ENCODE results near the gene ADI1. TPM values are rescaled to one million over a fixed set of nuclear protein-coding genes. Genes with fewer than 3 reads are reported as not detected.

ADI1 gene
- total RNA-seq, 1 donor from 2014 or later: 21.8 TPM

DNA sequence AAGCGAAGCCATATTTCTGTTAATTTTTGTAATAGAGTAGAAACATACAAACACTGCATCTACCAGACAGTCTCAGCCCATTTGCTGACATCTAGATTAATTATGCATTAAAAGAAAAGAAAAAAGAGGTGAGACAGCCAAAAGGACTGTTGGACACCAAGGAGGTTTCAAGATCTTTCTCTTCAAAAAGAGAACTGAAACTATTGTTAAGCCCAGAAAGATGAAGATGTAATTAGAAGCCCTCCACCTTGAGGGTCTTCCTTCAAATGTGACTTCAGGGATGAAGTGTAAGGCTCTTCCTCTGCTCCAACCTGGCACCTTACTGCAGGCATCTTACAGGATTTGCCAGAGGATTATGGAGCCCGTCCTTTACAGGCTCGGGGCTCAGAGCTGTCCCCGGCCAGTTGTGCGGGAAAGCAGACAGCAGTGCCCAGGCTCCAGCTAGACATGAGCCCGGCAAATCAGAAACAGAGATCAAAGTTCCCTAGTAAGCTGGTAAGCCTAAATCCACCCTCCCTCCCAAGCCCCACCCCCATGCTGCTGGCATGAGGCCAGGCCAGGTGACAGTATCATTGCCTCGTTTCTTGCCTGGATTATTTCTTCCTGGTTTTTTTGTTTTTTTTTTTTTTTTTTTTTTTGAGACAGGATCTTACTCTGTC lies 38.9 kb downstream of the ADI1 start:
- no peak for DNase-seq

DNA sequence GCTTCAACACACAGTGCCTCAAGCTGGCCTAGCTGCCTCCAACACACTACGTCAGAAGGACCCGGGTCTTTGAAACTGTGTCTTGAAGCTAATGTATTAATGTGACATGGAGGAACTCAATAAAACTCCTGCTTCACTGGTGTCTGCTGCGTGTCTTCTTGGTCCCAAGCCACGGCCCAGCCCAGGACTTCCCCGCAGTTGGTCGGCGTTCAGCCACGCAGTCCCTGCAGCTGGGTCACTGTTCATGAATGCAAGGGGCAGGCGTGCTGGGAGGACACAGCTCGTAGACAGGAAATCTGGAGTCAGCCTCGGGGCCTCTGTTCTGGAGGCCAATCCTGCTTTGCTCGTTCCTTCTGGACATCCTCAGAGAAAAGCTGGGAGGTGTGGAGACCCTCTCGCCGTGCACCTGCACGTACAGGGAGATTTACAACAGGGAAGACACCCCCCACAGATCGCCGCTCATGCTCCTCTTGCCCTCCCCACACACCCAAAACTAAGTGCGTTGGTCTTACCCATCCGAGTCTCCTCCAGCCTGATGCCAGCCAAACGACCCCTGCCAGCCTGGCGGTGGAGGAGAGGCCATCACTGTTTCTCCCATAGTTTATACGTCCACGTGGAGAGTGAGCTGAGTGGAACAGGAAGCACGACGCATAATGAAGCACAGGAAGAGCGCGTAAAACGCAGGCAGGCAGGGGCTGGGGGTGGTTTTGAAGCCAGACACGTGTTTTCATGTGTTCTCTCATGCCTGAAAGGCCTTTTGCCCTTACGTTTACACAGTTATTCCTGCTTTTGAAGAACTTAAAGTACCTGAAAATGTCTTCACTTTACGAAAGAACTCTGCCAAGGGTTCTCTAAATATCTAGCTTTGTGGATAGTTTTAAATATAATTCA lies 39.7 kb downstream of the ADI1 start:
- no peak for DNase-seq

DNA sequence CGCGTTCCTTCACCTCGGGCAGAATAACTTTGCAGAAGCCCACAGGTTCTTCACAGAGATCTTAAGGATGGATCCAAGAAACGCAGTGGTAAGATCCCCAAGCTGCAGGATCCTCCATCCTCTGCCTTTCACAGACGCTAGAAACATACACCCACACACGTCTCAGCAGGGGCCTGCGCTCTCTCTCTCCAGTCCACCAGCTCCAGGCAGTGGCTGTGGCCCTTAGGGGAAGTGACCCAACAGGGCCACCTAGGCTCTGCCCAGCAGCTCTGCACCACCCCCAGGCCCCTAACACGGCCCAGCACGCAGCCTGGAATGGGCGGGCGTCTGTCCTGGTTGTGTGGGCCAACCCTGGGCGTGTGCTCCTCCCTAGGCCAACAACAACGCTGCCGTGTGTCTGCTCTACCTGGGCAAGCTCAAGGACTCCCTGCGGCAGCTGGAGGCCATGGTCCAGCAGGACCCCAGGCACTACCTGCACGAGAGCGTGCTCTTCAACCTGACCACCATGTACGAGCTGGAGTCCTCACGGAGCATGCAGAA lies 40.4 kb downstream of the ADI1 start:
- DNase-seq: no peak

DNA sequence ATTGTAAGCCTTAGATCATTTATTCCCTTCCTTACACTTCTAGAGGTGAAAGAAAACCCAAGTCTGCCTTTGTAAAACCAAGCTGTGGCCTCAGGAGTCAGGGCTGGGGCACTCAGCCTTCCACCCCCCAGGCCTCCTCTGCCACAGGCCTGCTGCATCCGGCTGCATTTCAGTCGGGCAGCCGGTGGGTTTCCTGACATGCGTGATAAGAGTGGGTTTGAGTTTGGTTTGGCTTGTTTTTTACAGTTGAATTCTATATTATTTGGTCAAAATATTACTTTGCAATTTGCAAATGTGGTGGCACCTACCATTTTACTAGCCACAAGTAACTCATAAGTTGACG lies 42.4 kb downstream of the ADI1 start:
- DNase-seq: no peak

DNA sequence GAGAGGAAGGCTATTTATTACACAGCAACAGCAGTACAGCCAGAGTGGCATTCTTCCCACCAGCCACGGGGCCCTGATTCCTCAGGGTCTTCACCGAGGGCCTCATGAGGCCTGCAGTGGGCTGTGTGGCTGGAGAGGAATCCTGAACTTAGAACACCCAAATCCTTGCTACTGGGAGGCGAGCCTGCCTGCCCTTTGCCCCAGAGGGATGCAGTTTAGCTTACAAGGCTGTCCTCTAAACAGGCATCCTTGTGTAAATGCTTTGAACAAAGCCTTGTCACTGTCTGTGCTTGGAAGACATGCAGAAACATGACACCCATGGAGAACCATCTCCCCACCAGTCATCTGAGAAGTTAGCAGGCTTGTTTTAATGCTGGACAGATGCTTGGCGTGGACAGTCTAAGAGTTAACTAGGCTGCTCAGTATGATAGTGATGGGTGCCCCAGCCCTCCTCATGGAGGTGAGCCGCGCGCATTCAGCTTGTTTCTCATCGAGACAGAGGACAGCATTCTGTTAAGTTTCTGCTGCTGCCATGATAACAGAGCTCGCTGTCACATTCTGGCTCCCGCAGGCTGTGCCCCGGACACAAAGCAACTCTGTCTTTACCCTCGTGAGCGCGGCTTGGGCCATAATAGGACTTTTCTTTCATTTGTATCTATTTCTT lies 42.9 kb downstream of the ADI1 start:
- peak; percentile 43 for DNase-seq

DNA sequence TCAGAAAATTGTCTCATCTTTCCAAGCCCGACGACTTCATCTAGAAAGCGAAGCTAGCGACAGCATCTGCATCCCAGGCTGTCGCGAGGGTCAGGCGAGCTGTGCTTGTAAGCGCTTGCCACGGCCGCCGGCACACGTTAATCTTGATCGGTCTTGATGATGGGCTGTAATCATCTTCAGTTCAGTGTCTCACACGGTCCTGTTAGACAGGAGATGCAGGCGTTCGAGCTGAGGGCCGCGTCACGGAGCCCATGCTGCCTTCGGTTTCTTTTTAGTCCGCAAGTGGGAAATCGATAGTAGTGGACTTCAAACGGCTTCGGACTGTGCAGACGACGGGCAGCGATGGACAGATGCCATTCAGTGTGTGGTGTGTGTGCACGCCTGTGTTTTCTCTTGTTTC lies 43.6 kb downstream of the ADI1 start:
- no peak for DNase-seq

DNA sequence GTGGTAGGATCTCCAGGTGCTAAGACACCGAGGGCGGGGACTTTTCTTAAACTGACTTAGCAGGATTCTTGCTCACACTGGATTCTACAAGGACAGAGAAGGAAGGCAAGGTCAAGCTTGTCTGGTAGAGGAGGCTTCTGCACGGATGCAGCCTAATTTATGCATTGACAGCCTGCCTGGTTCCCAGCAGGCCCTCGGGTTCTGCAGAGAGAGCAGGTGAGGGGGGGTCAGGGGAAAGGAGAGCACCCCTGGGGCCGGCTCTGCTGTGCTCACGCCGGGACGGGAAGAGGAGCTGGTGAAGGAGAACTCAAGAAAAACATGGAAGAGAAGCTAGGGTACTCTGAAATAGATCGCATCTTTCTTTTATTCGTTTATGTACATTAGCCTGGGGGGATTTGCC lies 46.4 kb downstream of the ADI1 start:
- no peak for DNase-seq

DNA sequence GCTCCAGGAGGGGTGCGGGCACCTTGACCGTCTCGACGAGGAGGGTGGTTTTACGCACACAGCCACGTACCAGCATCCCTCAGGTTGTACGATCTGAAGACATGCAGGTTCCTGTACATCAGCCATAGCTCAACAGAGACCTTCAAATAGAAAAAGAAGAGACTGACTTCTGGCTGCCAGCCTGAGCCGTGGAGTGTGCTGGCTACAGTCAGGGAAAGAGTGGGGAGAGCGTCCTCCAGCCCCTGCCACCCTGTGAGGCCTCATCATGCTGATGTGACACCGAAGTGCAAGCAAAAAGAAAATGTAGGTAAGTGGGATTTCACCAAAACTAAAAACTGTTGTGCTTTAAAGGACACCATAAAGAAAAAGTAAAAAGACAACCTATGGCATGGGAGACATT lies 47.0 kb downstream of the ADI1 start:
- no peak for DNase-seq

DNA sequence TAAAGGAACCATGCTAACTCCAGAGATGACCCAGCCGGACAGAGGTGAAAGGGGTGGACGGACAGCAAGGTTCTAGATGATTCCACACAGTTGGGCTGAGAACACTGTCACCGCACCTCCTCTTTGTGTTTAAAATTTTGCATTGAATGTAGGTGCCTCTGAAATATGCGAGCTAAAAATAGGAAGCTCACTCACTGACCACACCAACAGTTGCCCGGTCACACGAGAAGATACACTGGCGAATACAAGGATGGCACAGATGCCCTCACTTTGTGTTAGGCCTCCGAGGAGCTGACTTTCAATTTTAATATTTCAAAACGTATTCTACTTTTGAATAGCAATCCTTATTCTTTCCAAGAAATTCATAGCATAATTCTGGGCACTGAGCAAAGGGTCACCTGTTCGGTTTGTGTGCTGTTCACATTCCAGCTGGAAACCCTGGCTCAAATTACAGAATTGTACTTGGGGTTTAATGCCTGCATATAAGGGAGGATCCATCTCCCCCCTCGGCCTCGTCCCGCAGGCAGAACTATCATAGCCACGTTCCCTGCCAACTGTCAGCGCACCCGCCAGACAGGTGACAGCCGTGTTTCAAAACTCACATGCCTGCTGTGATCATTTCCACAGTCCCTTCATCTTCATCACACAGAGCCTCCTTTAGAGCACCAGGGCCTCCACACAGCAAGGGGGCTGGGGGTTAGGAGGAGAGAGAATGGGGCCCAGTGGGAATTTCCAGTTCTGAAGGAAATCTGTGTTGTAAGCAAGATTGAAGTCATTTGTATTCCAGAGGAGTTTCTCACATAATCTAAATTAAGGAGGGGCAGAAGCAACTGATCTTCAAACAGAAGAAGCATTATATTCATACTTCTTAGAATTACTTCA lies 48.2 kb downstream of the ADI1 start:
- no peak for DNase-seq

DNA sequence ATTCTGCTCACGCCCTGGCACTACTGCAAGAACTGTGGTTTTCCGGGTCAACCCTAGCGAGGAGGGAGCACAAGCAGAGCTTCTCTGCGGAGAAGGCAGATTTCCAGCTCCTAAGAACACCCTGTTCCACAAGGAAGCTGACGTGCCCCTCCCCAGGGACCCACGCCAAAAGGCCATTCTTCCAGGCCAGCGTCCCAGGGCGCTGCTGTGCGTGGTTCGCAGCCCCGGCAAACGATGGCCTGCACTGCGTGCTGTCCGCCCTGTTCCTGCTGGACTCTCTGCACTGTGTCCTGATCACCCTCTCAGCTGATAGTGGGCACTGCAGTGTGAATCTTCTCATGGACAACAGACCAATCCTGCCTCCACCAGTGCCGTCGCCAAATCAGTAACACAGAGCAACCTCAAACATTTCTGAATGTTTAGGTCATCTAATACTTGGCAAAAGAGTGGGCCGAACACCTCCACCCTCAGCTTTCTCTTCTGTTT lies 49.1 kb downstream of the ADI1 start:
- no peak for DNase-seq

DNA sequence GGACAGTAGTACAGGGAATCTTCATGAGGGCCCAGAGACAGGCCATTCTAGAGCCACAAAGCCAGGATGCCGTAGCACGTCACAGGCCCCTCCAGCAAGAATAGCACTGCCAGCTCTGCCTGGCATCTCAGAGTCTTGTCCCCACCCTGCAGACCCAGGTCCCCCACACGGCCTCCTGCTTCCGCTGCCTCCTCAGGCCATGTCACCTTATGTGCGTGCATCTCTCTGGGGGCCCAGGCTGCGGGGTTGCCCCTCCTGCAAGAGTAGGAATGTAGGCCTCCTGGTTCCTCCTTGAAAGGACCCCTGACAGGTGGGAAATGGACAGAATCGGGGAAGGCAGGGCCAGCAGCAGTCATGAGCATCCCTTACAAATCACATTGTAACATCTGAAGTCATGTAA lies 49.8 kb downstream of the ADI1 start:
- DNase-seq: no peak

DNA sequence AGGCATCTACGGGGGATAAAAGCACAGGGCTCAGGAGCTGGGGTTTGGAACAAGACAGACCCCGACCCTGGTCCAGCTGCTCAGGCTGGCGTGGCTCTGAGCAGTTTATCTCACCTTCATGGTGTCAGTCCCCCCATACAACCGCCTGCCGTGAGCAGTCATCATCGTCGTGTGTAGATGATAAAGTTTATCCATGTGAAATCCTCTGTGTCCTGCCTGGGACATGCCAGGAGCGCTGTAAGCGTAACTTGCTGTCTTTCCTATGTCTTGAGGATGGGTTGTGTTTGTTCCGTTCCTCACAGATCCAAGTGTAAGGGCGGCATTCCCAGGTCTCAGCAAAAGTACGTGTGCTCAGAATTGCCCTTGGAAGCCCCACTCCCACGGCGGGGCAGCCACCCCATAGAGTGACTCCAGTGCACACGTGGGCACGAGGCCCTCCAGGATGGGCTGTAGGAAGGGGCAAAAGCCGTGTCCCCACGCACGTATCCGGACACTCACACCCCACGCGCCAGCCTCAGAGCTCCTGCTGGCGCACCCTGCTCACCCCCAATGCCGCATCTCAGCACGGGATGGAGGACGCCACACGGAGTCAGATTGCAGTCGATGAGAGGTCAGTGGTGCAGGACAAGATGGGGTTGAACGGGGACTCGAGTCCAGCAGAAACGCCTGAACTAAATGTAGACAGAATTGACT lies 50.9 kb downstream of the ADI1 start:
- no peak for DNase-seq

DNA sequence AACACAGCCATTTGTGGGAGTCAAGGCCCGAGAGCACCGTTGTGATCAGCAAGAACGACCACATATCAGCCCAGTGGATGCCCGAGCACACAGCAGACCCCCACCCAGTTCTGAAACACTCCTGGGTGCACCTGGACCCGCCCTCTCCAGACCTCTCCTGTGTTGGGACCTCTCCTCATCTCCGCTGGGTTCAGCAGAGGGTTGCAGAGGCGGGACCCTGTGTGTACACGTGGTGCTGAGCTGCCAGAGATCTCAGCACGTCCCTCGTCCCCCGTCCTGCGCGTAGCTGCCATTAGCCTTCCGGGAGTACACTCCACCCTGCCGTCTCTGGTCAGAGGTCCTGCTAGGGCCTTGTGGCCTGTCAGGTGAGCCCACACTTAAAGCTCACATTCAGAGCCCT lies 51.7 kb downstream of the ADI1 start:
- DNase-seq: no peak

DNA sequence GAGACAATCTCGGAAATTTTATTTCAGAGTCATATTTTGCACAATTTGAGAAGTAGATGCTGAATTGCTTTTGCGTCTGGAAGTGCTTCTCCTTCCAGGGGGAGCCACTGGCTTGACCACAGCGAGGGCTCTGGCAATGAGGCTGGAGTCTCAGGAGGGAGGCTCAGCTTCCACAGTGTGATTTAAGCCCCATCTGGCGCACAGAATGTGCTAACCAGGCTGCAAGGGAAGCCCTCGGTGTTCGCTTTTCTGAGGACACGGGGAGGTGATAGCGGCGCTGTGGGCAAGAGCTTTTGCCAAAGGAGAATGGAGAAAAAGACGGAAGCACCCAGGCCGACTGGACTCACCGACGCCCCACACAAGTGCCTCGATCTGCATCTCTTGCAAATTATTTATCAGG lies 52.4 kb downstream of the ADI1 start:
- DNase-seq: no peak

DNA sequence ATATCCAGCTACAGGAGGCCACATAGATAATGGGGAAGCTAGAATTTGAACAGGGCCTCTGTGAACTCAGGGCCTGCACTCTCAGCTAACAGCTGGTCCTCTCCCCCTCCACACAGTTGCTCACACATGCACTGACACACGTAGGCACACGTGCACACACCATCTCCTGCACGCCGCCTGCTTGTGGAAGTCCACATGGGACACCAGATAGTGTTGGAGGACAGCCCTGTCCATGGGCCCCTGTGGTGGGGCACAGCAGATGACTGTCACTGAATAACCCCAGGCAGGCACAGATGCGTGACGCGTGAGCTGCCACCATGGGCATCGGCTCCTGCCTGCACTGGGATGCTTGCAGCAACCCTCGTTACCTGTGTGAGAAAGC lies 52.9 kb downstream of the ADI1 start:
- no peak for DNase-seq

DNA sequence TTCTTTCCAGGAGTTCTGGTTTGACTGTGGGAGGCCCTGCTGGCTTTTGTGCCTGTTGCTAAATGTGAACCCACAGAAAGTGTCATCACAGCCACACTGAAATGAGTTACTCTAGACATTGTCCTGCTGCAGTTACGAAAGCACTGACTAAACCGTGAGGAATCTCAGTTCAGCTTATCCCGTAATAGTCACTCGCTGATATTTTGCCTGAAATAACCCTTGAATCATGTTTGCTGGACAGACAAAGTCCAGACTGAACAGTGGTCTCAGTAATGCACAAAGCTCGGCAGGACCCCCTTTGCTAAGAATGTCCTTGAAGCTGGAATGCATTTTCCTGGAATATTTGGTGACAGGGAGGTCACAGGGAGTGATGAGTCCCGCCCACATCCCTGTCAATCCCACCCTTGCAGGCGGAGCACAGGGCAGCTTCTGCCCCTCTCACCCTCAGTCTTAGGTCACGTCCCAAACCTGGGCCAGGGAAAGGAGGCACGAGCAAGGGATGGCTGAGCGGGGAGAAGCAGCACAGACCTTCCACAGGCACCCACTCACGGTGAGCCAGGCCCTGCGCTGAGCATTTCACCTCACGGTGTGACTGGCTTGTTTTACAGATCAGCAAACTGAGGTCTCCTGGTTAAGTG lies 53.4 kb downstream of the ADI1 start:
- no peak for DNase-seq

DNA sequence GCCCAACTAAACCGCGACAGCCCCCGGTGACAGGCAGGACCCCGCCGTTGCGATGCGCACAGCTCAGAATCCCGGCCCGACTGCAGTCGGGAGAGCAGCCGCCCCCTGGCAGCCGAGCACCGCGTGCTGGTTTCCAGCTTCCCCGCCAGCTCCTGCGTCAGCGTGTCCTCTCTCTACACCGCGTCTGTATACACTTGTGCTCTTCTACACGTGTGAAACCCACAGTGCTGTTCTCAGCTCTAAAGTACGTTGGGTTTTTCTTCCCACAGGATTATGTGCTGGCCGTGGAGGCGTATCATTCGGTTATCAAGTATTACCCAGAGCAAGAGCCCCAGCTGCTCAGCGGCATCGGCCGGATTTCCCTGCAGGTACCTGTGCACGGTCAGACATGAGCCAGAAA lies 54.0 kb downstream of the ADI1 start:
- DNase-seq: no peak

DNA sequence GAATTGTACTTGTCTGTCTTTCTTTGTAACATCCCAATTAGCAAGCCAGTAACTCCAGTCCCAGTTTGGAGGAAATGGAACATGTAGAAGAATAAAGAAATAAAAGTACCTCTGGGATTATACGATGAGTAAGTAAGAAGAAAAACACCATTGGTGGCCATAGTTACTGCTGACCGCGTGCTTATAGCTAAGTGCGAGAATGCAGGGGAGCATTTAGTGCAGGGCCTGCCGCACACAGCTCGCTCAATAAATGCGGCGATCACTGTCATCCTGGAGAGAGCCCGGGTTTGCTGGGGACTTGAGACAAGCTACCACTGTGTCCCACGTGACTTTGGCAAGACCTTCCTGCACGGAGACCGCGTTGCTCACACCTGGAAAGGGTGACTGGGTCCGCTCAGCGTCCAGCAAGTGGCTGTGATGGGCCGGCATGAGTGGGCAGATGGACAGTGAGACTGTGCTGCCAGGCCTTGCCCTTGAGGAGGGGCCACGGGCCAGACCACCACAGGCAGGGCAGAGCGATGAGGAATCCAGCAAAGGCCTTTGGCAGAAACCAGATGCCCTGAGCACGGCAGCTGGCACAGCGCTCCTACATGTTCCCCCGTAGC lies 54.8 kb downstream of the ADI1 start:
- no peak for DNase-seq

DNA sequence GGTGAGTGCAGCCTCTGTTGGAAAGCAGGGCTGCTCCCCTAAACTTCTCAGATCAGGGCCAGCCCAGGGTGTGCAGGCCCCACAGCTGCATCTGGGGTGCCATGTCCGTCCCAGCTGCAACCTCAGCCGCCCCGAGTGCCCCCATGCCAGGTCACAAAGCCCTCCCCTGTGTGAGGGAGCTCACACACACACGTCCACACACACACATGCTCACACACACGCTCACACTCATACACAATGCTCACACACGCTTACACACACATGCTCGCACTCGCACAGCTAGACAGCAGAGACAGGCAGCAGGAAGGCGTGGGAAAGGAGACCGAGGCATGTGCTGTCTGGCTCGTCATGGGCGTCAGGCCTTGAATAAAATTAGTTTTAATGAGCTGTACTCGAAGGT lies 55.4 kb downstream of the ADI1 start:
- no peak for DNase-seq

DNA sequence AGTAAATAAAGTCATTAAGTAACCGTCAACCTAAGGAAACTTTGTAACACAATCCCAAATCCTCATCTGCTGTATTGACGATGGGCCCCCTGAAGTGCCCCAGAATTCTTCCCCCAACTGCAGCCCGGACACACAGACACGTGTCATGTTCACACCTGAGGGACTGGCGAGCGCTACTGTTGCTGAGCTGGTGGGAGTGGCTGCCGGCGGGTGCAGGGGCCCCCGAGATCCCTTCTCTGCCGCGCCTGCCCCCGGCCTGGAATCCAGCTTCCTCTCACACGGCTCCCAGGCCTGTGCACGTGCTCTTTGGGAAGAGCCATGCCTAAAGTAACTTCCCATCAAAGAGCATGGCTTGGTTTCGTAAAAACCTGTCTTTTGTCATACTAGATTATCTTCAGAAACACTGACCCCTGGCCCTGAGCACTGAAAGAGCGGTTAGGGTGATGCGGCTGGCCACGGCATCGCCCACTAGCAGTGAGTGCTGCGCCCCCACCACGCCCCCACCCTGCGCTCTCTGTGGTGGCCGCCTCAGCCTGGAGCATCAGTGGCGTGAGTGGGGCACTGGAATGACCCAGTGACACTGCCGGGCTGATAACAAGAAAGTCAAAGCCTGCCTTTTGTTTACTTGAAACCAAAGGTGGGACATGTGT lies 56.0 kb downstream of the ADI1 start:
- no peak for DNase-seq

Measured in skin of body (tissue), 2 donors.